Esophagus muscularis mucosa (tissue), 3 donors: ENCODE measurements around the gene IRF4.

ENCODE experiments used
- POLR2A ChIP-seq: fragments of 450-650 bp; IDR thresholded peaks from one replicate; pipeline ENCODE4 v1.6.1; 2017; ENCODE audit warnings: antibody characterized with exemption, moderate library complexity, mild to moderate bottlenecking, low read depth
- TF ChIP-seq, protein P1 (sequence below), 3 experiments: fragments of 200-600 bp in 2 of 3; fragments of 450-650 bp in 1 of 3; sonication (generic) in 2 of 3; IDR thresholded peaks; one replicate each; pipeline ENCODE4 v1.5.1; 2017 to 2019; ENCODE audit warnings: antibody characterized with exemption in 3 of 3, mild to moderate bottlenecking in 2 of 3, moderate library complexity in 1 of 3

GRCh38 chr6:365835-366234 lies 25.7 kb upstream of the IRF4 start:
- TF ChIP-seq, protein P1, sequence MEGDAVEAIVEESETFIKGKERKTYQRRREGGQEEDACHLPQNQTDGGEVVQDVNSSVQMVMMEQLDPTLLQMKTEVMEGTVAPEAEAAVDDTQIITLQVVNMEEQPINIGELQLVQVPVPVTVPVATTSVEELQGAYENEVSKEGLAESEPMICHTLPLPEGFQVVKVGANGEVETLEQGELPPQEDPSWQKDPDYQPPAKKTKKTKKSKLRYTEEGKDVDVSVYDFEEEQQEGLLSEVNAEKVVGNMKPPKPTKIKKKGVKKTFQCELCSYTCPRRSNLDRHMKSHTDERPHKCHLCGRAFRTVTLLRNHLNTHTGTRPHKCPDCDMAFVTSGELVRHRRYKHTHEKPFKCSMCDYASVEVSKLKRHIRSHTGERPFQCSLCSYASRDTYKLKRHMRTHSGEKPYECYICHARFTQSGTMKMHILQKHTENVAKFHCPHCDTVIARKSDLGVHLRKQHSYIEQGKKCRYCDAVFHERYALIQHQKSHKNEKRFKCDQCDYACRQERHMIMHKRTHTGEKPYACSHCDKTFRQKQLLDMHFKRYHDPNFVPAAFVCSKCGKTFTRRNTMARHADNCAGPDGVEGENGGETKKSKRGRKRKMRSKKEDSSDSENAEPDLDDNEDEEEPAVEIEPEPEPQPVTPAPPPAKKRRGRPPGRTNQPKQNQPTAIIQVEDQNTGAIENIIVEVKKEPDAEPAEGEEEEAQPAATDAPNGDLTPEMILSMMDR (IDR thresholded peaks at IDR 0.05) = no peak
- TF ChIP-seq POLR2A = no peak
